Activated CD8-positive, alpha-beta T cell treated with anti-CD3 and anti-CD28 coated beads for 36 hours (primary cell): Measurements from ENCODE around the gene WIPF1. TPM values are rescaled to one million over a fixed set of nuclear protein-coding genes. Genes with fewer than 3 reads are reported as not detected.

Source experiments
- ATAC-seq: fragments of 200-7000 bp; cut with Tn5 transposase; one replicate; pipeline ENCODE4 v1.10.0; 2021; ENCODE audit warnings: mild to moderate bottlenecking, moderate library complexity
- CTCF ChIA-PET: fragments of 350-600 bp; sonication (Branson Sonifier 250); formaldehyde crosslinking; loops from one replicate; lab custom pipeline; 2021; ENCODE audit warnings: antibody characterized with exemption; lab: Charles Lee
- POLR2A ChIA-PET: fragments of 350-600 bp; sonication (Branson Sonifier 250); formaldehyde crosslinking; loops from one replicate; lab custom pipeline; 2021; ENCODE audit warnings: antibody characterized with exemption; lab: Charles Lee
- DNase-seq: peaks from one replicate; pipeline ENCODE4 v3.0.0-alpha.2; 2020
- H3K27ac Mint-ChIP-seq: one replicate; pipeline ENCODE4 v1.8.0; 2021; ENCODE audit warnings: mild to moderate bottlenecking, mixed read lengths
- H3K27me3 Mint-ChIP-seq: one replicate; pipeline ENCODE4 v1.8.0; 2021; ENCODE audit warnings: mixed read lengths
- H3K36me3 Mint-ChIP-seq: one replicate; pipeline ENCODE4 v1.8.0; 2021; ENCODE audit warnings: low read depth, mixed read lengths
- H3K4me1 Mint-ChIP-seq: one replicate; pipeline ENCODE4 v1.8.0; 2021; ENCODE audit warnings: low read depth, mixed read lengths
- H3K4me3 Mint-ChIP-seq: one replicate; pipeline ENCODE4 v1.8.0; 2021; ENCODE audit warnings: mild to moderate bottlenecking, moderate library complexity, mixed read lengths
- H3K9me3 Mint-ChIP-seq: one replicate; pipeline ENCODE4 v1.8.0; 2021; ENCODE audit warnings: mixed read lengths
- CTCF ChIP-seq: fragments of 200-600 bp; IDR thresholded peaks from one replicate; pipeline ENCODE4 v1.8.0; 2022; ENCODE audit warnings: antibody characterized with exemption, mild to moderate bottlenecking
- intact Hi-C: fragments of 100-400 bp; cut with micrococcal nuclease; formaldehyde crosslinking; loops from one replicate; pipeline ENCODE4 v1.10.0; 2022
- total RNA-seq, 2 experiments: library from RNA; stranded (reverse); gene quantifications; one replicate each; pipeline ENCODE4 v1.2.3, GENCODE V29; 2021

Gene WIPF1
- total RNA-seq, 2 experiments from 2014 or later, result 361 to 365 TPM

GRCh38 chr2:174641168-174641567, 43.6 kb upstream of the WIPF1 start:
- Mint-ChIP-seq H3K27ac (no peak overlapping the region), H3K4me1 (peaks cover 32% of the 10 kb centered on the region), H3K36me3 (peaks cover 7% of the 10 kb centered on the region), H3K27me3 (no peaks in the 10 kb centered on the region), H3K9me3 (peaks cover 2% of the 10 kb centered on the region), H3K4me3 (no peak overlapping the region)
- DNase-seq (no peak), ATAC-seq (no peak)
- ChIA-PET CTCF (no interaction called here), POLR2A (no interaction called here)
- intact Hi-C loops, result no loop called here
- TF ChIP-seq CTCF, result no peak

- POLR2A ChIA-PET, result no interaction called here
- peaks cover 26% of the 10 kb centered on the region for H3K36me3 Mint-ChIP-seq
- peaks cover 41% of the 10 kb centered on the region for H3K4me1 Mint-ChIP-seq
- no peak overlapping the region for H3K4me3 Mint-ChIP-seq
- peak overlapping the region; percentile 99 for H3K27ac Mint-ChIP-seq
- ATAC-seq (no peak), DNase-seq (no peak)
- peaks cover 2% of the 10 kb centered on the region for H3K9me3 Mint-ChIP-seq
- CTCF ChIA-PET, result interaction anchor here (1.2 to 5.4 kb wide), 3 partner anchors 10 to 51 kb away, joined by 4 to 101 read pairs (median 7); partner anchors contain the start of gene WIPF1
- no peaks in the 10 kb centered on the region for H3K27me3 Mint-ChIP-seq
- intact Hi-C loops, result no loop called here
- TF ChIP-seq CTCF, result no peak
Observed at GRCh38 chr2:174636987-174637386, 39.4 kb upstream of the WIPF1 start.

- DNase-seq, result no peak
- no peak for ATAC-seq
- H3K9me3 Mint-ChIP-seq, result peaks cover 2% of the 10 kb centered on the region
- peaks cover 52% of the 10 kb centered on the region for H3K4me1 Mint-ChIP-seq
- peaks cover 32% of the 10 kb centered on the region for H3K36me3 Mint-ChIP-seq
- TF ChIP-seq CTCF, result no peak
- H3K27ac Mint-ChIP-seq, result peak overlapping the region; percentile 99
- intact Hi-C loops, result loop anchor here (2.0 kb wide), 2 partner anchors 39 to 45 kb away; partner anchors contain the start of gene WIPF1
- no peaks in the 10 kb centered on the region for H3K27me3 Mint-ChIP-seq
- POLR2A ChIA-PET, result interaction anchor here (1.7 to 14.4 kb wide), 3 partner anchors 25 to 39 kb away, joined by 5 to 283 read pairs (median 198); partner anchors contain the start of gene WIPF1
- CTCF ChIA-PET, result interaction anchor here (0.6 to 5.4 kb wide), 7 partner anchors 11 to 82 kb away, joined by 4 to 101 read pairs (median 7); partner anchors contain the start of gene WIPF1
- H3K4me3 Mint-ChIP-seq, result peak overlapping the region; percentile 85
Observed at GRCh38 chr2:174635776-174636404, 38.3 kb upstream of the WIPF1 start.

GRCh38 chr2:174635015-174635593, 37.5 kb upstream of the WIPF1 start:
- H3K9me3 Mint-ChIP-seq, result peaks cover 2% of the 10 kb centered on the region
- DNase-seq (no peak), ATAC-seq (peak; percentile 11)
- peak overlapping the region; percentile 85 for H3K4me3 Mint-ChIP-seq
- H3K27me3 Mint-ChIP-seq, result no peaks in the 10 kb centered on the region
- intact Hi-C loops, result loop anchor here (2.0 kb wide), 2 partner anchors 38 to 46 kb away; partner anchors contain the start of gene WIPF1
- peak overlapping the region; percentile 99 for H3K27ac Mint-ChIP-seq
- ChIA-PET POLR2A (interaction anchor here (0.7 to 14.4 kb wide), 10 partner anchors 9 to 145 kb away, joined by 3 to 283 read pairs (median 6); partner anchors contain the start of gene WIPF1), CTCF (interaction anchor here (1.0 to 5.4 kb wide), 10 partner anchors 16 to 57 kb away, joined by 3 to 101 read pairs (median 10); partner anchors contain the start of gene WIPF1)
- H3K36me3 Mint-ChIP-seq, result peaks cover 39% of the 10 kb centered on the region
- H3K4me1 Mint-ChIP-seq, result peaks cover 59% of the 10 kb centered on the region
- peak; percentile 14 for TF ChIP-seq CTCF
